Hepatic stellate cell (primary cell): Measurements from ENCODE around the gene PDZRN3.
A peak's percentile ranks its signal among the peaks of the same experiment; 100 is the strongest.

ENCODE experiments used
- DNase-seq: peaks from one replicate; pipeline ENCODE4 v3.0.0; 2011; ENCODE audit warnings: low spot score

Gene PDZRN3

GRCh38 chr3:73624821-73625665 is at the start of gene PDZRN3:
Gene PDZRN3 (minus strand): TSS chr3:73624941.
- DNase-seq: peak; percentile 69

- no peak for DNase-seq
Measured at GRCh38 chr3:73674280-73674679, 49.5 kb upstream of the PDZRN3 start.

GRCh38 chr3:73669260-73669659 is 44.5 kb upstream of the PDZRN3 start:
- peak; percentile 21 for DNase-seq

- no peak for DNase-seq
Measured at GRCh38 chr3:73668391-73668790, 43.6 kb upstream of the PDZRN3 start.

- no peak for DNase-seq
Measured at GRCh38 chr3:73667889-73668288, 43.1 kb upstream of the PDZRN3 start.

GRCh38 chr3:73665286-73665685 is 40.5 kb upstream of the PDZRN3 start:
- DNase-seq: no peak

GRCh38 chr3:73664389-73664788 is 39.6 kb upstream of the PDZRN3 start:
- DNase-seq: no peak

- DNase-seq: no peak
Measured at GRCh38 chr3:73663495-73663894, 38.8 kb upstream of the PDZRN3 start.

- peak; percentile 8 for DNase-seq
Measured at GRCh38 chr3:73661265-73661664, 36.5 kb upstream of the PDZRN3 start.

GRCh38 chr3:73658227-73658626 is 33.5 kb upstream of the PDZRN3 start:
- DNase-seq: no peak

GRCh38 chr3:73657186-73657585 is 32.4 kb upstream of the PDZRN3 start:
- DNase-seq: no peak

- peak; percentile 58 for DNase-seq
Measured at GRCh38 chr3:73656241-73656890, 31.6 kb upstream of the PDZRN3 start.

GRCh38 chr3:73655197-73655596 is 30.5 kb upstream of the PDZRN3 start:
- no peak for DNase-seq

- peak; percentile 21 for DNase-seq
Measured at GRCh38 chr3:73653877-73654276, 29.1 kb upstream of the PDZRN3 start.

GRCh38 chr3:73653351-73653750 is 28.6 kb upstream of the PDZRN3 start:
- no peak for DNase-seq

- DNase-seq: no peak
Measured at GRCh38 chr3:73652896-73653295, 28.2 kb upstream of the PDZRN3 start.

GRCh38 chr3:73637042-73637441 is 12.3 kb upstream of the PDZRN3 start:
- DNase-seq: no peak

- no peak for DNase-seq
Measured at GRCh38 chr3:73635254-73635653, 10.5 kb upstream of the PDZRN3 start.

GRCh38 chr3:73633916-73634344 is 9.2 kb upstream of the PDZRN3 start:
- DNase-seq: no peak

GRCh38 chr3:73633453-73633852 is 8.7 kb upstream of the PDZRN3 start:
- no peak for DNase-seq

- no peak for DNase-seq
Measured at GRCh38 chr3:73626106-73626505, 1.4 kb upstream of the PDZRN3 start.

GRCh38 chr3:73624017-73624820 is 522 bp downstream of the PDZRN3 start:
- DNase-seq: peak; percentile 57

GRCh38 chr3:73623346-73623745 is 1.4 kb downstream of the PDZRN3 start:
- DNase-seq: no peak
